H9 (cell line): ENCODE results near the gene CPNE7. TPM values are rescaled to one million over a fixed set of nuclear protein-coding genes. Genes with fewer than 3 reads are reported as not detected.
A peak's percentile ranks its signal among the peaks of the same experiment; 100 is the strongest.

Source experiments
- DNase-seq: peaks from one replicate; pipeline ENCODE4 v3.0.0-alpha.2; 2017
- H2AFZ ChIP-seq: one replicate; pipeline ENCODE4 v1.6.1; 2013; ENCODE audit warnings: mild to moderate bottlenecking, low read length, control low read depth, moderate library complexity
- H2AK5ac ChIP-seq: 2 replicates; pipeline ENCODE4 v1.6.1; 2013; ENCODE audit warnings: low read length, control low read depth, mixed read lengths; ENCODE audit not compliant: insufficient read length
- H2BK120ac ChIP-seq: one replicate; pipeline ENCODE4 v1.6.1; 2013; ENCODE audit warnings: low read depth, mild to moderate bottlenecking, low read length, control low read depth, inconsistent platforms; ENCODE audit not compliant: poor library complexity, severe bottlenecking
- H2BK12ac ChIP-seq: 2 replicates; pipeline ENCODE4 v1.6.1; 2013; ENCODE audit warnings: low read length, control low read depth, mixed read lengths, low read depth; ENCODE audit not compliant: insufficient read length
- H2BK15ac ChIP-seq: 2 replicates; pipeline ENCODE4 v1.6.1; 2013; ENCODE audit warnings: low read depth, low read length, control low read depth
- H2BK20ac ChIP-seq: one replicate; pipeline ENCODE4 v1.6.1; 2013; ENCODE audit warnings: low read depth, mild to moderate bottlenecking, low read length, control low read depth, inconsistent platforms; ENCODE audit not compliant: poor library complexity, severe bottlenecking
- H2BK5ac ChIP-seq: 2 replicates; pipeline ENCODE4 v1.6.1; 2013; ENCODE audit warnings: low read length, control low read depth, mixed read lengths; ENCODE audit not compliant: insufficient read length
- H3K14ac ChIP-seq: 2 replicates; pipeline ENCODE4 v1.6.1; 2013; ENCODE audit warnings: low read length, control low read depth; ENCODE audit not compliant: insufficient read depth
- H3K18ac ChIP-seq: 2 replicates; pipeline ENCODE4 v1.6.1; 2013; ENCODE audit warnings: low read depth, mild to moderate bottlenecking, mixed read lengths, low read length, control low read depth; ENCODE audit not compliant: insufficient read length
- H3K23ac ChIP-seq: 2 replicates; pipeline ENCODE4 v1.6.1; 2013; ENCODE audit warnings: low read length, control low read depth, mixed read lengths, low read depth; ENCODE audit not compliant: insufficient read length
- H3K23me2 ChIP-seq: 2 replicates; pipeline ENCODE4 v1.6.1; 2013; ENCODE audit warnings: low read depth, mild to moderate bottlenecking, mixed read lengths, low read length, control low read depth; ENCODE audit not compliant: insufficient read length, poor library complexity, severe bottlenecking
- H3K27ac ChIP-seq: 2 replicates; pipeline ENCODE4 v1.5.1; 2013; ENCODE audit warnings: low read length, control low read depth, mixed read lengths, low read depth; ENCODE audit not compliant: insufficient read length
- H3K27me3 ChIP-seq: 2 replicates; pipeline ENCODE4 v1.6.1; 2013; ENCODE audit warnings: low read length, control low read depth, inconsistent platforms; ENCODE audit not compliant: insufficient read depth
- H3K4ac ChIP-seq: 2 replicates; pipeline ENCODE4 v1.6.1; 2013; ENCODE audit warnings: low read depth, mild to moderate bottlenecking, control low read depth, inconsistent platforms, low read length, moderate library complexity
- H3K4me1 ChIP-seq: 2 replicates; pipeline ENCODE4 v1.6.1; 2013; ENCODE audit warnings: low read length, control low read depth, inconsistent platforms; ENCODE audit not compliant: insufficient read depth
- H3K4me2 ChIP-seq: 2 replicates; pipeline ENCODE4 v1.6.1; 2013; ENCODE audit warnings: low read length, control low read depth, mixed read lengths; ENCODE audit not compliant: insufficient read length, insufficient read depth
- H3K56ac ChIP-seq: 2 replicates; pipeline ENCODE4 v1.6.1; 2013; ENCODE audit warnings: low read depth, mild to moderate bottlenecking, mixed read lengths, low read length, control low read depth; ENCODE audit not compliant: insufficient read length
- H3K79me1 ChIP-seq: 2 replicates; pipeline ENCODE4 v1.6.1; 2013; ENCODE audit warnings: low read depth, mild to moderate bottlenecking, moderate library complexity, low read length, control low read depth, inconsistent platforms; ENCODE audit not compliant: insufficient read depth, poor library complexity, severe bottlenecking
- H3K79me2 ChIP-seq: 2 replicates; pipeline ENCODE4 v1.6.1; 2013; ENCODE audit warnings: low read length, control low read depth, inconsistent platforms; ENCODE audit not compliant: insufficient read depth
- H3K9ac ChIP-seq: 2 replicates; pipeline ENCODE4 v1.6.1; 2013; ENCODE audit warnings: low read length, control low read depth, mixed read lengths; ENCODE audit not compliant: insufficient read length; ENCODE audit errors: extremely low read depth
- H3K9me3 ChIP-seq: one replicate; pipeline ENCODE4 v1.6.1; 2013; ENCODE audit warnings: low read depth, low read length, inconsistent platforms; ENCODE audit not compliant: control insufficient read depth
- H3T11ph ChIP-seq: one replicate; pipeline ENCODE4 v1.6.1; 2013; ENCODE audit warnings: mild to moderate bottlenecking, low read length, control low read depth, inconsistent platforms
- H4K20me1 ChIP-seq: one replicate; pipeline ENCODE4 v1.6.1; 2013; ENCODE audit not compliant: control insufficient read depth, insufficient read length, insufficient read depth
- H4K5ac ChIP-seq: 2 replicates; pipeline ENCODE4 v1.6.1; 2013; ENCODE audit warnings: low read depth, mild to moderate bottlenecking, mixed read lengths, low read length, control low read depth; ENCODE audit not compliant: insufficient read length
- H4K8ac ChIP-seq: replicated peaks from 2 replicates; pipeline ENCODE4 v1.6.1; 2013; ENCODE audit warnings: low read length, control low read depth, mixed read lengths, low read depth; ENCODE audit not compliant: insufficient read length
- H4K91ac ChIP-seq: 2 replicates; pipeline ENCODE4 v1.6.1; 2013; ENCODE audit warnings: low read depth, mild to moderate bottlenecking, moderate library complexity, mixed read lengths, low read length, control low read depth; ENCODE audit not compliant: insufficient read length
- H3K27ac Mint-ChIP-seq, 3 experiments: 2 replicates in 2 of 3; 3 replicates in 1 of 3; pipeline ENCODE4 v1.8.0; 2020 to 2021; ENCODE audit warnings: mixed read lengths in 3 of 3, mild to moderate bottlenecking in 1 of 3, moderate library complexity in 1 of 3
- H3K27me3 Mint-ChIP-seq: 2 replicates; pipeline ENCODE4 v1.8.0; 2021; ENCODE audit warnings: low read depth, mild to moderate bottlenecking, moderate library complexity, mixed read lengths
- H3K36me3 Mint-ChIP-seq, 3 experiments: 2 replicates in 2 of 3; 3 replicates in 1 of 3; pipeline ENCODE4 v1.8.0; 2020 to 2021; ENCODE audit warnings: low read depth in 3 of 3, mixed read lengths in 3 of 3; ENCODE audit not compliant: insufficient read depth in 1 of 3
- H3K4me1 Mint-ChIP-seq, 2 experiments: 2 replicates each; pipeline ENCODE4 v1.8.0; 2020; ENCODE audit warnings: mixed read lengths in 2 of 2
- H3K4me3 Mint-ChIP-seq, 2 experiments: 2 replicates in 1 of 2; 3 replicates in 1 of 2; pipeline ENCODE4 v1.8.0; 2020 to 2021; ENCODE audit warnings: mild to moderate bottlenecking in 2 of 2, mixed read lengths in 2 of 2, moderate library complexity in 1 of 2
- H3K9me3 Mint-ChIP-seq, 2 experiments: 2 replicates in 1 of 2; 3 replicates in 1 of 2; pipeline ENCODE4 v1.8.0; 2020; ENCODE audit warnings: mild to moderate bottlenecking in 2 of 2, mixed read lengths in 2 of 2, moderate library complexity in 1 of 2
- WGBS: extraction: QIAGEN DNeasy Blood & Tissue Kit; methylation state at CpG from one replicate; pipeline ENCODE4 v1.1.7; 2013; ENCODE audit warnings: missing lambda C conversion rate, low lambda C conversion rate, mixed read lengths; ENCODE audit not compliant: insufficient read length; ENCODE audit errors: extremely low coverage; 5-methylcytosine and 5-hydroxymethylcytosine counted together
- total RNA-seq: library from RNA; stranded (reverse); gene quantifications from 2 replicates; pipeline ENCODE4 v1.2.1, GENCODE V29; 2021
- TF ChIP-seq, protein P1 (sequence below): fragments of 200-600 bp; sonication (generic); conservative IDR thresholded peaks from 3 replicates; pipeline ENCODE4 v1.8.0; 2021; ENCODE audit warnings: antibody characterized with exemption, mild to moderate bottlenecking

The CPNE7 gene
- total RNA-seq, 1 experiment from 2014 or later, result 23.4 TPM

DNA sequence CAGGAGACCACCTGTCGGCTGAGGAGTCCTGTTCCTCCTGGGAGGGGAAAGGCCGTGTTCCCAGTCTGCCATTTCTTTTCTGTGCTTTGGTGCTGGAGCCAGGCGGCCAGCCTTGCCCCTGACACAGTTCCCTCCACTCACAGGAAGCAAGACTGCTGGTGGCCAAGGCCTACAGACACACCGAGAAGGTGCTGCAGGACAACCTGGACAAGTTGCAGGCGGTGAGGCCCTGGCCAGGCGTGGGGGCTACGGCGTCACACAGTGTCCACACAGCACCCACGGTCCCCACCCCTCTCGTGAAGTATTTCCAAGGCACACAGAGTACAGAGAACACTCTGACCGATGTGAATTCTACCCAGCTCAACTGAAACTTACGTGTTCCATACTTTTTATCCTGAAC, 21.2 kb upstream of the CPNE7 start:
- no peaks in the 10 kb centered on the region for H4K20me1 ChIP-seq
- no peaks in the 10 kb centered on the region for H3K27me3 ChIP-seq
- H3K79me1 ChIP-seq, result no peaks in the 10 kb centered on the region
- no peak overlapping the region for H3K23ac ChIP-seq
- Mint-ChIP-seq H3K27ac (peak overlapping the region in 1 of 3 experiments; percentile 15; a peak in 2 of 7 replicates), H3K4me3 (no peak overlapping the region), H3K36me3 (peaks cover 13 to 74% (median 71%) of the 10 kb centered on the region in 3 experiments), H3K27me3 (no peaks in the 10 kb centered on the region), H3K4me1 (peaks cover 0 to under 1% of the 10 kb centered on the region in 2 experiments; a peak in 2 of 4 replicates), H3K9me3 (no peaks in the 10 kb centered on the region; a peak in 1 of 5 replicates)
- H4K91ac ChIP-seq, result no peak overlapping the region
- H2BK12ac ChIP-seq, result no peak overlapping the region
- no peaks in the 10 kb centered on the region for H3K4me1 ChIP-seq
- H3K4me2 ChIP-seq, result no peak overlapping the region
- no peaks in the 10 kb centered on the region for H3K79me2 ChIP-seq
- no peak overlapping the region for H2BK5ac ChIP-seq
- H3K14ac ChIP-seq, result no peak overlapping the region
- no peak overlapping the region for H3K18ac ChIP-seq
- H2AK5ac ChIP-seq, result no peak overlapping the region
- H2BK15ac ChIP-seq, result no peak overlapping the region
- H3T11ph ChIP-seq, result no peak overlapping the region
- H2AFZ ChIP-seq, result no peak overlapping the region
- H3K27ac ChIP-seq, result no peak overlapping the region
- H2BK120ac ChIP-seq, result no peak overlapping the region
- WGBS, result no CpG with 5 or more reads among the region's 12 CpGs
- H4K8ac ChIP-seq, result no peak overlapping the region
- no peaks in the 10 kb centered on the region for H3K23me2 ChIP-seq
- H3K4ac ChIP-seq, result no peak overlapping the region
- no peak overlapping the region for H3K56ac ChIP-seq
- no peaks in the 10 kb centered on the region for H3K9me3 ChIP-seq
- no peak for DNase-seq
- no peak overlapping the region for H2BK20ac ChIP-seq
- TF ChIP-seq, protein P1, sequence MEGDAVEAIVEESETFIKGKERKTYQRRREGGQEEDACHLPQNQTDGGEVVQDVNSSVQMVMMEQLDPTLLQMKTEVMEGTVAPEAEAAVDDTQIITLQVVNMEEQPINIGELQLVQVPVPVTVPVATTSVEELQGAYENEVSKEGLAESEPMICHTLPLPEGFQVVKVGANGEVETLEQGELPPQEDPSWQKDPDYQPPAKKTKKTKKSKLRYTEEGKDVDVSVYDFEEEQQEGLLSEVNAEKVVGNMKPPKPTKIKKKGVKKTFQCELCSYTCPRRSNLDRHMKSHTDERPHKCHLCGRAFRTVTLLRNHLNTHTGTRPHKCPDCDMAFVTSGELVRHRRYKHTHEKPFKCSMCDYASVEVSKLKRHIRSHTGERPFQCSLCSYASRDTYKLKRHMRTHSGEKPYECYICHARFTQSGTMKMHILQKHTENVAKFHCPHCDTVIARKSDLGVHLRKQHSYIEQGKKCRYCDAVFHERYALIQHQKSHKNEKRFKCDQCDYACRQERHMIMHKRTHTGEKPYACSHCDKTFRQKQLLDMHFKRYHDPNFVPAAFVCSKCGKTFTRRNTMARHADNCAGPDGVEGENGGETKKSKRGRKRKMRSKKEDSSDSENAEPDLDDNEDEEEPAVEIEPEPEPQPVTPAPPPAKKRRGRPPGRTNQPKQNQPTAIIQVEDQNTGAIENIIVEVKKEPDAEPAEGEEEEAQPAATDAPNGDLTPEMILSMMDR, result no peak
- no peak overlapping the region for H4K5ac ChIP-seq
- no peak overlapping the region for H3K9ac ChIP-seq
